Measurements from ENCODE around the gene RASA3. TPM values are rescaled to one million over a fixed set of nuclear protein-coding genes. Genes with fewer than 3 reads are reported as not detected.

RASA3 gene
- total RNA-seq, 6 experiments from 2014 or later: 3.5 to 7.9 (median 4.6) TPM

DNA sequence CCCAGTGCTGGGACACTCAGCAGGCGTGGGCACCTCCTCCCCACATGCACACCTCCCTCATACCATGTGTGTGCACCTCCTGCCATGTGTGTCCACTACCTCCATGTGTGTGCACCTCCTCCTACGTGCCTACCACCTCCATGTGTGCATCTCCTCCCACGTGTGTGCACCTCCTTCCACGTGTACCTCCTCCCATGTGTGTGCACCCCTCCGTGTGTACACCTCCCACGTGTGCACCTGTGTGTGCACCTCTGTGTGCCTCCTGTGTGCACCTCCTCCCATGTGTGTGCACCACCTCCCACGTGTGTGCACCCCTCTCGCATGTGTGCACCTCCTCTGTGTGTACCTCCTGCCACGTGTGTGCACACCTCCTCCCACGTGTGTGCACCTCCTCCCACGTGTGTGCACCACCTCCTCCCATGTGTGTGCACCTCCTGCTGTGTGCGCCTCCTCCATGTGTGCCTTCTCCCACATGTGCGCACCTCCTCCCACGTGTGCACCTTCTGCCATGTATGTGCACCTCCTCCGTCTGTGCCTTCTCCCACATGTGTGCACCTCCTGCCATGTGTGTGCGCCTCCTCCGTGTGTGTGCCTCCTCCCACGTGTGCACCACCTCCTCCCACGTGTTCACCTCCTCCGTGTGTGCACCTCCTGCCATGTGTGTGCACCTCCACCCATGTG lies 152.5 kb downstream of the RASA3 start:
- no peak for ATAC-seq
- WGBS (ENCODE audit: insufficient coverage, low coverage, low lambda C conversion rate, missing lambda C conversion rate): 76% methylated on average over 17 of the region's 20 CpGs
- no peaks in the 10 kb centered on the region for H3K27me3 ChIP-seq
- H3K4me1 ChIP-seq: no peaks in the 10 kb centered on the region
- H3K36me3 ChIP-seq: no peaks in the 10 kb centered on the region
- TF ChIP-seq POLR2A (IDR thresholded peaks at IDR 0.05): no peak
- TF ChIP-seq CTCF (IDR thresholded peaks at IDR 0.05): no peak
- H3K4me3 ChIP-seq: no peak overlapping the region
- no peaks in the 10 kb centered on the region for H3K9me3 ChIP-seq
- no peak overlapping the region for H3K27ac ChIP-seq
- intact Hi-C loops (cut with DNase I): no loop called here
- peak in 2 of 3 donors; percentile 32 to 33 for DNase-seq

DNA sequence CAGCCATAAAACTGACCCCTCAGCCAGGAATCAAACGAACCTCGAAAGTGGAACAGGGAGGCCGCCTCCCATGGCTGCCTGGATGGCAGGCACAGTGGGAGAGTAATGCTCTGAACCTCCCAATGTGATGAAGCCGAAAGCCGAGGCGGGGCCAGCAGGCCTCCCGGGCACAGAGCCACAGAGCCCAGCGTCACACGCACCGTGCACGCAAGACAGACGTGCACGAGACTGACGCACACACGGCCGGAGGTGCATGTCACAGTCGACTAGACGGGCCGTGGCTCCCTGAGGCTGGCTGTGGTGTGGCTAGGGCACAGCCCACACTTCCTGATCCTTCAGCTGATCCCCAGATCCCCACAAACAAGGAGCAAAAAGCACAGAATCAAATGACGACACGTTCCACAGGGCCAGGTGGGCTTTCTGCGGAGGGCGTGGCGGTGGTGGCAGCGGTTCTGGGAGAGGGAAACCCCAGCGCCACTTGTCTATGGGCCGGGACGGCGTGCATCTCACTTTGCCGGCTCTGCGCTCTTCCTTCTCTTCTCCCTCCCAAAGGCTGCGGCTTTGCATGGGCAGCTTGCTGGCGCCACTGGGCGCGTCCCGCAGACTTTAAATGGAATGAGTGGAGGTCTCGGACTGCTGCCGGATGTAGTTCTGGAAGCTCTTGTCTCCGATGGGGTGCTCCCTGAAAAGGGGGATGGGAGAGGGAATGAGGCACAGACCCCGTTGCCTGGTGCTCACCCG lies 153.5 kb downstream of the RASA3 start:
- no CpG with 5 or more reads among the region's 41 CpGs for WGBS (ENCODE audit: insufficient coverage, low coverage, low lambda C conversion rate, missing lambda C conversion rate)
- DNase-seq: peak; percentile 15 to 42 (median 40)
- Histone ChIP-seq H3K4me3 (no peak overlapping the region), H3K9me3 (no peaks in the 10 kb centered on the region), H3K27ac (no peak overlapping the region), H3K27me3 (no peaks in the 10 kb centered on the region), H3K36me3 (no peaks in the 10 kb centered on the region), H3K4me1 (no peaks in the 10 kb centered on the region)
- TF ChIP-seq POLR2A (IDR thresholded peaks at IDR 0.05) (no peak), CTCF (IDR thresholded peaks at IDR 0.05) (no peak)
- no peak for ATAC-seq
- intact Hi-C loops (cut with DNase I): no loop called here

DNA sequence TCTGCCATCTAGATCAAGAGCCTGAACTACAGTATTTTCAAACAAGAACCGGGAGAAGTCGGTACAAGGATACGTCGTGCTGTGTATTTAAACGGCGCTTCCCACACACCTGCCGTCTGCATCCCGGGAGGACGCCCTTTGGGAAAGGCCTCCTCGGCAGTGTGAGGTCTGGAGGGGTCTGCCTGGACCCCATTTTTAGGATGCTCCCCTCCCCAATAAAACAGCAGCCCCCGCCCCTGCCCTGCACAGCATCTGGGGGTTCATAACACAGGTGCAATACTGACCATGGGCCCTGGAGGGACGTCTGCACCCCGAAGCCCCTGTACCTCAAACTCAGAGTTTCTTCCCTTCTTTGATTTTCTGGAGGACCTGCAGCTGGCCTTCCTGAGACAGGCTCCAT lies 154.4 kb downstream of the RASA3 start:
- no peak overlapping the region for H3K27ac ChIP-seq
- 86% methylated on average over 9 of the region's 13 CpGs for WGBS (ENCODE audit: insufficient coverage, low coverage, low lambda C conversion rate, missing lambda C conversion rate)
- TF ChIP-seq POLR2A (IDR thresholded peaks at IDR 0.05) (no peak), CTCF (IDR thresholded peaks at IDR 0.05) (no peak)
- no peak overlapping the region for H3K4me3 ChIP-seq
- no peaks in the 10 kb centered on the region for H3K36me3 ChIP-seq
- intact Hi-C loops (cut with DNase I): no loop called here
- peak; percentile 9 to 35 (median 22) for DNase-seq
- no peaks in the 10 kb centered on the region for H3K27me3 ChIP-seq
- H3K9me3 ChIP-seq: no peaks in the 10 kb centered on the region
- peaks cover 0 to 2% (median 0%) of the 10 kb centered on the region in 4 donors for H3K4me1 ChIP-seq
- ATAC-seq: no peak

DNA sequence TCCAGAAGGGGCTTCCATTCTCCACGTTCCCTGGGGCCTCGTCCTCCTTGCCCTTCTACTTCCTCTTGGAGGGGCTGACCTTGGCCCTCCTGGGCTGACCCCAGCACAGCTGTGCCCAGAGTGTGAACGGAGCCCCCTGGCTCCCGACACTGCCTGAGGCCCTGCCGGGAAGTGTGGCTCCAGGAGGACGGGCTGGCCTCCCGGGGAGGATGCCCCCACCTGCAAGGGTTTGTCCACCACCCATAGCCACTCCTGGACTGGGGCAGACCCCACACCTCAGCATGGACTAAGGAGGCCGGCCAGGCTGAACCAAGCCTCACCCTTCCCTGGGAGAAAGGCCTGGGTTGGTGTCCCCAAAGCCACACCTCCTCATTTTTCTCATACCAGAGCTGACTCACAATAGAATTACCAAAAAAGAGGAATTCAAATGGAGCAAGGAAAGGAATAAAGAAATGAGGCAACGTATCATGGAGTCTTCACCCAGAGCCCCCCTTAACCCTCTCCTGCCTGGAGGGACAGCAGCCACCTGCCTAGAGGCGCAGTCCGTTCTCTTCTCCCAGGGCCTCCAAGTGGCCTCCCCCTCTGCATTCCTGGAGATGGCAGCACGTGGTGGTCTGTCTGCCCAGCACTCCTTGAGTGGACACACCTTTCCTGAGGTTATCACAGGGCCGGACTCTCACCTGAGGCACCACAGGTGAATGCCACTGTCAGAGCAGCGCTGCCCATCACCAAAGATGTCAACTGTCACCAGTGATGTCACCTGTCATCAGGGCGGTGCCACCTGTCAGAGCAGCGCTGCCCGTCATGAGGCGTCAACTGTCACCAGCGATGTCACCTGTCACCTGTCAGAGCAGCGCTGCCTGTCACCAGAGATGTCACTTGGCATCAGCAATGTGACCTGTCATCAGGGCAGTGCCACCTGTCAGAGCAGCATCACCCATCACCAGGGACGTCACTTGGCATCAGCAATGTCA lies 155.4 kb downstream of the RASA3 start:
- TF ChIP-seq CTCF (IDR thresholded peaks at IDR 0.05) (no peak), POLR2A (IDR thresholded peaks at IDR 0.05) (no peak)
- no peak for ATAC-seq
- Histone ChIP-seq H3K4me1 (peaks cover 0 to 2% (median 0%) of the 10 kb centered on the region in 4 donors), H3K4me3 (no peak overlapping the region), H3K27me3 (no peaks in the 10 kb centered on the region), H3K9me3 (no peaks in the 10 kb centered on the region), H3K36me3 (no peaks in the 10 kb centered on the region), H3K27ac (no peak overlapping the region)
- peak; percentile 16 to 55 (median 42) for DNase-seq
- intact Hi-C loops (cut with DNase I): no loop called here
- 67% methylated on average over 7 of the region's 21 CpGs for WGBS (ENCODE audit: insufficient coverage, low coverage, low lambda C conversion rate, missing lambda C conversion rate)

Data from right lobe of liver (tissue), 6 donors.